K562 (cell line): ENCODE results near the gene PHC3. TPM values are rescaled to one million over a fixed set of nuclear protein-coding genes. Genes with fewer than 3 reads are reported as not detected.

Experiments
- ATAC-seq: fragments of 200-7000 bp; cut with Tn5 transposase; 3 replicates; pipeline ENCODE4 v1.9.1; 2020; ENCODE audit warnings: moderate library complexity
- BruUV-seq: library from RNA; stranded (reverse); fragments of 400-500 nt; replicated peaks from 2 replicates; lab custom pipeline; 2021; lab: Mats Ljungman, UMichigan
- CTCF ChIA-PET: fragments of 300-600 bp; formaldehyde crosslinking; extraction: SDS; loops from one replicate; lab custom pipeline; 2021; ENCODE audit warnings: low intra/inter-chr PET ratio; lab: Yijun Ruan, JAX
- POLR2A ChIA-PET: fragments of 300-600, 350-650 bp; sonication (Branson Sonifier 250); formaldehyde crosslinking; extraction: SDS; loops from one replicate; lab custom pipeline; 2021; ENCODE audit warnings: antibody characterized with exemption, inconsistent platforms; lab: Yijun Ruan, JAX
- DNase-seq, 4 experiments: peaks; one replicate each; pipeline versions ENCODE4 v3.0.0 to v3.0.0-alpha.2; 2011 to 2018; ENCODE audit warnings: low spot score in 3 of 4, mixed read lengths in 3 of 4; ENCODE audit errors: extremely low read depth in 1 of 4
- FAIRE-seq: peaks from 2 replicates; lab custom pipeline; 2011; peaks lifted over from hg19 to GRCh38; lab: Jason Lieb, UNC
- H2AFZ ChIP-seq: 2 replicates; pipeline ENCODE4 v1.6.0; 2011; ENCODE audit warnings: low read depth, low read length, control low read depth, inconsistent platforms
- H3K27ac ChIP-seq: fragments of 200-600 bp; 3 replicates; pipeline ENCODE4 v1.8.0; 2011; ENCODE audit warnings: low read depth, mild to moderate bottlenecking, control low read depth, inconsistent platforms, low read length, moderate library complexity, mixed read lengths; ENCODE audit errors: extremely low read depth
- H3K27me3 ChIP-seq, 2 experiments: fragments of 300-600 bp in 1 of 2; 2 replicates in 1 of 2; 3 replicates in 1 of 2; pipeline versions ENCODE4 v1.6.0 to v1.8.0; 2011; ENCODE audit warnings: inconsistent platforms in 2 of 2, low read length in 2 of 2, mild to moderate bottlenecking in 1 of 2, mixed read lengths in 1 of 2, moderate library complexity in 1 of 2; ENCODE audit not compliant: control insufficient read depth in 2 of 2, insufficient read depth in 2 of 2
- H3K36me3 ChIP-seq: fragments of 300-600 bp; 3 replicates; pipeline ENCODE4 v1.8.0; 2011; ENCODE audit warnings: mild to moderate bottlenecking, low read length, inconsistent platforms; ENCODE audit not compliant: control insufficient read depth, insufficient read depth
- H3K4me1 ChIP-seq, 2 experiments: fragments of 200-600 bp in 1 of 2; replicated peaks in 1 of 2; 2 replicates in 1 of 2; 3 replicates in 1 of 2; pipeline versions ENCODE4 v1.5.1 to v1.8.0; 2011; ENCODE audit warnings: inconsistent platforms in 2 of 2, low read length in 2 of 2, mild to moderate bottlenecking in 1 of 2, mixed read lengths in 1 of 2, moderate library complexity in 1 of 2; ENCODE audit not compliant: control insufficient read depth in 2 of 2, insufficient read depth in 2 of 2
- H3K4me2 ChIP-seq: 2 replicates; pipeline ENCODE4 v1.6.1; 2011; ENCODE audit warnings: low read length, control low read depth, inconsistent platforms, mixed read lengths; ENCODE audit not compliant: insufficient read depth
- H3K4me3 ChIP-seq: fragments of 200-600 bp; sonication (generic), shearing (Covaris generic); 2 replicates; pipeline ENCODE4 v1.5.1; 2016; ENCODE audit warnings: control low read depth, inconsistent platforms
- H3K79me2 ChIP-seq: fragments of 200-600 bp; 3 replicates; pipeline ENCODE4 v1.8.0; 2011; ENCODE audit warnings: low read length, inconsistent platforms; ENCODE audit not compliant: control insufficient read depth, insufficient read depth
- H3K9ac ChIP-seq, 2 experiments: 2 replicates each; pipeline versions ENCODE4 v1.6.0 to v1.6.1; 2011; ENCODE audit warnings: low read depth in 2 of 2, low read length in 2 of 2, control low read depth in 1 of 2, inconsistent platforms in 1 of 2, mild to moderate bottlenecking in 1 of 2, mixed read lengths in 1 of 2; ENCODE audit not compliant: insufficient read depth in 1 of 2
- H3K9me1 ChIP-seq: one replicate; pipeline ENCODE4 v1.6.0; 2011; ENCODE audit warnings: inconsistent platforms, mild to moderate bottlenecking, low read length, moderate library complexity; ENCODE audit not compliant: control insufficient read depth, insufficient read depth
- H3K9me3 ChIP-seq: replicated peaks from 2 replicates; pipeline ENCODE4 v1.5.1; 2011; ENCODE audit warnings: low read depth, low read length, inconsistent platforms; ENCODE audit not compliant: control insufficient read depth, insufficient read depth
- H4K20me1 ChIP-seq: replicated peaks from 2 replicates; pipeline ENCODE4 v1.6.1; 2011; ENCODE audit warnings: low read length, inconsistent platforms, mixed read lengths; ENCODE audit not compliant: control insufficient read depth, insufficient read depth
- CHD2 ChIP-seq: IDR thresholded peaks from 2 replicates; pipeline ENCODE4 v1.6.1; 2011; ENCODE audit warnings: low read depth, low read length
- DIDO1 ChIP-seq: fragments of 450-650 bp; IDR thresholded peaks from 2 replicates; pipeline ENCODE4 v1.6.1; 2016; ENCODE audit warnings: low read depth, missing biosample characterization, missing genetic modification characterization
- KAT8 ChIP-seq: fragments of 450-650 bp; IDR thresholded peaks from 2 replicates; pipeline ENCODE4 v1.6.1; 2016; ENCODE audit warnings: low read depth, mild to moderate bottlenecking
- KDM4B ChIP-seq, 2 experiments: fragments of 450-650 bp in 1 of 2; sonication (generic) in 1 of 2; IDR thresholded peaks; 2 replicates each; pipeline ENCODE4 v1.6.1; 2016 to 2017; ENCODE audit warnings: borderline replicate concordance in 2 of 2, antibody characterized with exemption in 1 of 2, low read depth in 1 of 2, mild to moderate bottlenecking in 1 of 2
- KLF10 ChIP-seq: fragments of 250-450 bp; sonication (Bioruptor Pico); IDR thresholded peaks from 2 replicates; pipeline ENCODE4 v1.6.1; 2021; ENCODE audit warnings: matching md5 sums
- NFIX ChIP-seq: fragments of 250-450 bp; sonication (Bioruptor Pico); IDR thresholded peaks from 2 replicates; pipeline ENCODE4 v1.4.0; 2020; ENCODE audit warnings: low read depth, mild to moderate bottlenecking, moderate library complexity
- NR1H2 ChIP-seq: sonication (generic); formaldehyde crosslinking; IDR thresholded peaks from 2 replicates; pipeline ENCODE4 v1.4.0; 2020; ENCODE audit warnings: mild to moderate bottlenecking, missing genetic modification reagents
- PPARD ChIP-seq: fragments of 250-450 bp; sonication (Bioruptor Pico); IDR thresholded peaks from 2 replicates; pipeline ENCODE4 v1.8.0; 2022; ENCODE audit warnings: inconsistent platforms, mild to moderate bottlenecking, moderate library complexity
- RFX1 ChIP-seq: fragments of 450-650 bp; IDR thresholded peaks from 2 replicates; pipeline ENCODE4 v1.6.1; 2016; ENCODE audit warnings: mild to moderate bottlenecking, moderate library complexity
- SMARCE1 ChIP-seq: fragments of 450-650 bp; IDR thresholded peaks from 2 replicates; pipeline ENCODE4 v1.7.1; 2016; ENCODE audit warnings: mild to moderate bottlenecking
- ZBTB1 ChIP-seq: sonication (generic); formaldehyde crosslinking; IDR thresholded peaks from 2 replicates; pipeline ENCODE4 v1.8.1; 2023; ENCODE audit warnings: missing genetic modification reagents, low read depth, mild to moderate bottlenecking, borderline replicate concordance
- ZNF561 ChIP-seq: fragments of 450-650 bp; formaldehyde crosslinking; conservative IDR thresholded peaks from 2 replicates; pipeline ENCODE4 v1.4.0; 2020; ENCODE audit warnings: mild to moderate bottlenecking, moderate library complexity
- ZNF764 ChIP-seq: fragments of 250-450 bp; sonication (Bioruptor Pico); IDR thresholded peaks from 2 replicates; pipeline ENCODE4 v1.4.0; 2020; ENCODE audit warnings: low read depth, mild to moderate bottlenecking, moderate library complexity
- in situ Hi-C: fragments of 300-500 bp; cut with MboI; formaldehyde crosslinking; loops from 4 replicates; pipeline ENCODE4 v1.15.0; 2018; ENCODE audit warnings: inconsistent platforms, mixed read lengths
- intact Hi-C: fragments of 100-400 bp; cut with micrococcal nuclease; formaldehyde crosslinking; loops from 2 replicates; pipeline ENCODE4 v1.14.2; 2022
- polyA plus RNA-seq, 8 experiments: library from polyadenylated mRNA; depleted of rRNA in 4 of 8; stranded (reverse) in 5 of 8; unstranded in 3 of 8; fragments of >200 nt; fragmentation: Nextera tagmentation in 2 of 8; fragmentation: Illumina TruSeq in 1 of 8; extraction: Ambion mirVana in 2 of 8; extraction: Trizol in 1 of 8; gene quantifications; 2 replicates each; pipeline versions ENCODE4 v1.2.1 to v1.2.3, GENCODE V29; 2011 to 2014; ENCODE audit warnings: inconsistent platforms in 1 of 8, missing spikeins in 1 of 8
- total RNA-seq, 7 experiments: library from RNA; depleted of rRNA in 6 of 7; stranded (reverse); fragments of >200 nt in 6 of 7; fragmentation: Illumina TruSeq in 2 of 7; extraction: Trizol in 2 of 7; gene quantifications; 2 replicates each; pipeline versions ENCODE4 v1.2.1 to v1.2.3, GENCODE V29; 2011 to 2021; ENCODE audit warnings: low replicate concordance in 1 of 7
- TF ChIP-seq, protein P1 (sequence below): fragments of 450-650 bp; formaldehyde crosslinking; IDR thresholded peaks from 2 replicates; pipeline ENCODE4 v1.4.0; 2020; ENCODE audit warnings: mild to moderate bottlenecking, moderate library complexity
- TF ChIP-seq, protein P2 (sequence below): conservative IDR thresholded peaks from 2 replicates; pipeline ENCODE4 v1.6.1; 2011; ENCODE audit warnings: low read depth, mild to moderate bottlenecking, low read length; ENCODE audit not compliant: control insufficient read depth

PHC3 gene
- total and polyA plus RNA-seq, 9 of the 15 experiments (the other 6 are each of a cell fraction or from before 2014, with no cell fraction given), result 3.1 to 21.6 (median 10.5) TPM

DNA sequence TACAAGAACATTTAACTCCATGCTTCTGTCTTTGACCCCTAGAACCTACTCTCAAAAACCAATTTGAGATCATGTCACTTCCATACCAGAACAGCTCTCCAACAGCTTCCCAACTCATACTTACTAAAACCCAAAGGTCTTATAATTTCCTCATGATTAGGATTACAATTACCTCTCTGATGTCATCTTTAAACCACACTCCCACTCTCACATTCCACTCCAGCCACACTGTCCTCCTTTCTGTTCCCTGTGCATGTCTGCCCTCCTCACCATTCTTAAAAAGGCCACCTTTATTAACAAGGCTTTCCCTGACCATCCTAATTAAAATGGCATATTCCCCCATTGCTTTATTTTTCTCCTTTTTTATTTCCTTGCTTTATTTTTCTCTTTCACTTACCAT lies 18.9 kb downstream of the PHC3 start:
- Histone ChIP-seq H3K27me3 (no peaks in the 10 kb centered on the region), H3K9me1 (no peaks in the 10 kb centered on the region), H3K27ac (no peak overlapping the region), H2AFZ (no peak overlapping the region), H4K20me1 (no peaks in the 10 kb centered on the region), H3K79me2 (peaks cover 47% of the 10 kb centered on the region), H3K4me2 (no peak overlapping the region), H3K36me3 (peaks cover 63% of the 10 kb centered on the region), H3K4me1 (no peaks in the 10 kb centered on the region; a peak in 1 of 5 replicates), H3K9me3 (no peaks in the 10 kb centered on the region), H3K4me3 (no peak overlapping the region), H3K9ac (no peak overlapping the region)
- ChIA-PET POLR2A (interaction anchor here (0.6 to 2.4 kb wide), 2 partner anchors 9 to 442 kb away, joined by 3 to 9 read pairs; no protein-coding TSS in a partner anchor), CTCF (no interaction called here)
- TF ChIP-seq DIDO1 (tag), result no peak
- no peak for TF ChIP-seq ZNF561 (CRISPR knock-in tag)
- no peak for TF ChIP-seq PPARD (CRISPR knock-in tag)
- no peak for TF ChIP-seq ZNF764 (CRISPR knock-in tag)
- TF ChIP-seq KDM4B (IDR thresholded peaks at IDR 0.05; ENCODE audit: borderline replicate concordance in 2 of 2, low read depth in 1 of 2), result no peak
- no peak for TF ChIP-seq SMARCE1
- intact Hi-C loops (no loop called here), in situ Hi-C loops (no loop called here)
- no peak for ATAC-seq
- no peak for FAIRE-seq
- no TSS peak for BruUV-seq
- DNase-seq, result no peak

DNA sequence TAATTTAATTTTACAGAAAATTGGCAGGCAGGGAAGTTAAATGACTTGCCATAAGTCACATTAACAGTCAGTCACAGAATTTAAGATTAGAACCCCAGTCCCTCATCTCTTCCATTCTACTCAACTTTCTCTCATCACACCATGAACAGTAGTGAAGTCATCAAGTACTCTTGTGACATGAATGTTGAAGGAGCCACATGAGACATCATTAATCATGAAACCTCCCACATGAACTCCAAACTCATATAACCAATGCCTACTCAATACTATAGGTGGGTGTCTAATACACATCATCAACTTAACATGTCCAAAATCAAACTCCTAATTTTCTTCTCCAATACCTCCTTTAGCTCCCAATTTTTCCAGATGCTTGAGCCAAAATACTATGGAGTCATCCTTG lies 19.5 kb downstream of the PHC3 start:
- H3K79me2 ChIP-seq, result peaks cover 52% of the 10 kb centered on the region
- intact Hi-C loops, result no loop called here
- no peak overlapping the region for H3K9ac ChIP-seq
- BruUV-seq, result no TSS peak
- POLR2A ChIA-PET, result interaction anchor here (2.4 kb wide), 1 partner anchor 10 kb away, joined by 9 read pairs; no protein-coding TSS in a partner anchor
- no peaks in the 10 kb centered on the region for H3K27me3 ChIP-seq
- no peak overlapping the region for H3K4me2 ChIP-seq
- no peaks in the 10 kb centered on the region; a peak in 1 of 5 replicates for H3K4me1 ChIP-seq
- H3K4me3 ChIP-seq, result no peak overlapping the region
- H3K27ac ChIP-seq, result no peak overlapping the region
- DNase-seq, result no peak
- no peak for FAIRE-seq
- H3K36me3 ChIP-seq, result peaks cover 62% of the 10 kb centered on the region
- no peaks in the 10 kb centered on the region for H3K9me3 ChIP-seq
- no peaks in the 10 kb centered on the region for H4K20me1 ChIP-seq
- H2AFZ ChIP-seq, result no peak overlapping the region
- no peak for TF ChIP-seq RFX1
- no peak for TF ChIP-seq KLF10
- no peak for TF ChIP-seq ZBTB1
- no peak for TF ChIP-seq CHD2
- no peak for TF ChIP-seq NFIX
- TF ChIP-seq, protein P1, sequence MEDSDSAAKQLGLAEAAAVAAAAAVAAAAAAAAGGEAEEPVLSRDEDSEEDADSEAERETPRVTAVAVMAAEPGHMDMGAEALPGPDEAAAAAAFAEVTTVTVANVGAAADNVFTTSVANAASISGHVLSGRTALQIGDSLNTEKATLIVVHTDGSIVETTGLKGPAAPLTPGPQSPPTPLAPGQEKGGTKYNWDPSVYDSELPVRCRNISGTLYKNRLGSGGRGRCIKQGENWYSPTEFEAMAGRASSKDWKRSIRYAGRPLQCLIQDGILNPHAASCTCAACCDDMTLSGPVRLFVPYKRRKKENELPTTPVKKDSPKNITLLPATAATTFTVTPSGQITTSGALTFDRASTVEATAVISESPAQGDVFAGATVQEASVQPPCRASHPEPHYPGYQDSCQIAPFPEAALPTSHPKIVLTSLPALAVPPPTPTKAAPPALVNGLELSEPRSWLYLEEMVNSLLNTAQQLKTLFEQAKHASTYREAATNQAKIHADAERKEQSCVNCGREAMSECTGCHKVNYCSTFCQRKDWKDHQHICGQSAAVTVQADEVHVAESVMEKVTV (CRISPR knock-in tag), result no peak
- TF ChIP-seq, protein P2, sequence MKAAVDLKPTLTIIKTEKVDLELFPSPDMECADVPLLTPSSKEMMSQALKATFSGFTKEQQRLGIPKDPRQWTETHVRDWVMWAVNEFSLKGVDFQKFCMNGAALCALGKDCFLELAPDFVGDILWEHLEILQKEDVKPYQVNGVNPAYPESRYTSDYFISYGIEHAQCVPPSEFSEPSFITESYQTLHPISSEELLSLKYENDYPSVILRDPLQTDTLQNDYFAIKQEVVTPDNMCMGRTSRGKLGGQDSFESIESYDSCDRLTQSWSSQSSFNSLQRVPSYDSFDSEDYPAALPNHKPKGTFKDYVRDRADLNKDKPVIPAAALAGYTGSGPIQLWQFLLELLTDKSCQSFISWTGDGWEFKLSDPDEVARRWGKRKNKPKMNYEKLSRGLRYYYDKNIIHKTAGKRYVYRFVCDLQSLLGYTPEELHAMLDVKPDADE, result no peak
- TF ChIP-seq NR1H2 (CRISPR knock-in tag), result no peak
- no peak for TF ChIP-seq KAT8
- H3K9me1 ChIP-seq, result no peaks in the 10 kb centered on the region
- CTCF ChIA-PET, result no interaction called here
- ATAC-seq, result no peak
- in situ Hi-C loops, result no loop called here
